Mucosa of rectum (tissue), 2 donors: ENCODE measurements around the gene KCNK15.

Experiments
- H3K27ac ChIP-seq, 2 donors: one replicate each; pipeline ENCODE4 v1.7.0; 2013; ENCODE audit warnings: inconsistent platforms in 2 of 2, low read depth in 2 of 2, low read length in 2 of 2
- H3K27me3 ChIP-seq, 2 donors: one replicate each; pipeline ENCODE4 v1.7.0; 2013; ENCODE audit warnings: low read length in 2 of 2; ENCODE audit not compliant: control insufficient read depth in 2 of 2, insufficient read depth in 2 of 2
- H3K36me3 ChIP-seq, 2 donors: one replicate each; pipeline ENCODE4 v1.7.0; 2013; ENCODE audit warnings: low read length in 2 of 2; ENCODE audit not compliant: control insufficient read depth in 2 of 2, insufficient read depth in 2 of 2
- H3K4me1 ChIP-seq, 2 donors: one replicate each; pipeline ENCODE4 v1.7.0; 2013; ENCODE audit warnings: low read length in 2 of 2, mild to moderate bottlenecking in 1 of 2; ENCODE audit not compliant: control insufficient read depth in 2 of 2, insufficient read depth in 2 of 2
- H3K4me3 ChIP-seq, 2 donors: one replicate each; pipeline ENCODE4 v1.7.0; 2013; ENCODE audit warnings: low read length in 2 of 2
- H3K9ac ChIP-seq, 2 donors: one replicate each; pipeline ENCODE4 v1.7.0; 2013; ENCODE audit warnings: low read length in 2 of 2, low read depth in 1 of 2, mild to moderate bottlenecking in 1 of 2
- H3K9me3 ChIP-seq, 2 donors: one replicate each; pipeline ENCODE4 v1.7.0; 2013; ENCODE audit warnings: low read length in 2 of 2; ENCODE audit not compliant: control insufficient read depth in 2 of 2
- donor health status: healthy.
- donor health status: Normal muscosa, but diverticular disease.

The KCNK15 gene

GRCh38 chr20:44743916-44744655 is 1.6 kb upstream of the KCNK15 start:
- peaks cover 11 to 20% of the 10 kb centered on the region in 2 donors for H3K27me3 ChIP-seq
- H3K4me1 ChIP-seq, result peaks cover 10 to 15% of the 10 kb centered on the region in 2 donors
- H3K27ac ChIP-seq, result no peak overlapping the region
- H3K9ac ChIP-seq, result no peak overlapping the region
- H3K36me3 ChIP-seq, result no peaks in the 10 kb centered on the region
- H3K9me3 ChIP-seq, result no peaks in the 10 kb centered on the region
- no peak overlapping the region for H3K4me3 ChIP-seq

- Histone ChIP-seq H3K36me3 (no peaks in the 10 kb centered on the region), H3K27ac (no peak overlapping the region), H3K4me3 (peak overlapping the region; percentile 26 to 56), H3K9me3 (no peaks in the 10 kb centered on the region), H3K27me3 (peaks cover 11 to 27% of the 10 kb centered on the region in 2 donors), H3K9ac (no peak overlapping the region), H3K4me1 (peaks cover 10 to 15% of the 10 kb centered on the region in 2 donors)
These were observed 505 bp upstream of the KCNK15 start for GRCh38 chr20:44745122-44745597.

GRCh38 chr20:44746367-44747165 is 901 bp downstream of the KCNK15 start:
- peak overlapping the region; percentile 56 for H3K4me3 ChIP-seq
- peaks cover 11 to 35% of the 10 kb centered on the region in 2 donors for H3K27me3 ChIP-seq
- H3K9ac ChIP-seq, result peak overlapping the region; percentile 8 to 9
- H3K9me3 ChIP-seq, result no peaks in the 10 kb centered on the region
- H3K36me3 ChIP-seq, result no peaks in the 10 kb centered on the region
- no peak overlapping the region for H3K27ac ChIP-seq
- peaks cover 10 to 15% of the 10 kb centered on the region in 2 donors for H3K4me1 ChIP-seq

GRCh38 chr20:44747166-44748004 is 1.7 kb downstream of the KCNK15 start:
- no peak overlapping the region for H3K4me3 ChIP-seq
- H3K27ac ChIP-seq, result no peak overlapping the region
- no peaks in the 10 kb centered on the region for H3K36me3 ChIP-seq
- peaks cover 11 to 35% of the 10 kb centered on the region in 2 donors for H3K27me3 ChIP-seq
- no peak overlapping the region for H3K9ac ChIP-seq
- H3K9me3 ChIP-seq, result no peaks in the 10 kb centered on the region
- peaks cover 10 to 15% of the 10 kb centered on the region in 2 donors for H3K4me1 ChIP-seq

GRCh38 chr20:44748005-44748370 is 2.3 kb downstream of the KCNK15 start:
- no peak overlapping the region for H3K4me3 ChIP-seq
- no peaks in the 10 kb centered on the region for H3K36me3 ChIP-seq
- peaks cover 11 to 35% of the 10 kb centered on the region in 2 donors for H3K27me3 ChIP-seq
- no peak overlapping the region for H3K9ac ChIP-seq
- H3K9me3 ChIP-seq, result no peaks in the 10 kb centered on the region
- H3K4me1 ChIP-seq, result peaks cover 10 to 15% of the 10 kb centered on the region in 2 donors
- H3K27ac ChIP-seq, result no peak overlapping the region

- H3K4me3 ChIP-seq, result no peak overlapping the region
- H3K4me1 ChIP-seq, result peaks cover 10 to 15% of the 10 kb centered on the region in 2 donors
- peaks cover 11 to 35% of the 10 kb centered on the region in 2 donors for H3K27me3 ChIP-seq
These were observed 4.6 kb downstream of the KCNK15 start for GRCh38 chr20:44750081-44750805.

GRCh38 chr20:44752099-44752931 is 6.7 kb downstream of the KCNK15 start:
- no peak overlapping the region for H3K4me3 ChIP-seq

More at GRCh38 chr20:44750081-44750805, 4.6 kb downstream of the KCNK15 start:
- H3K27ac ChIP-seq, result no peak overlapping the region
- H3K9ac ChIP-seq, result no peak overlapping the region
- no peaks in the 10 kb centered on the region for H3K36me3 ChIP-seq
- H3K9me3 ChIP-seq, result no peaks in the 10 kb centered on the region

GRCh38 chr20:44754554-44754953 is 8.9 kb downstream of the KCNK15 start:
- H3K27me3 ChIP-seq, result peaks cover 0 to 12% of the 10 kb centered on the region in 2 donors

More at GRCh38 chr20:44752099-44752931, 6.7 kb downstream of the KCNK15 start:
- Histone ChIP-seq H3K27ac (no peak overlapping the region), H3K9ac (no peak overlapping the region), H3K4me1 (peaks cover 1 to 2% of the 10 kb centered on the region in 2 donors), H3K9me3 (no peaks in the 10 kb centered on the region), H3K36me3 (no peaks in the 10 kb centered on the region), H3K27me3 (peaks cover 0 to 23% of the 10 kb centered on the region in 2 donors)

More at GRCh38 chr20:44754554-44754953, 8.9 kb downstream of the KCNK15 start:
- Histone ChIP-seq H3K4me1 (no peaks in the 10 kb centered on the region), H3K27ac (no peak overlapping the region), H3K4me3 (no peak overlapping the region), H3K9ac (no peak overlapping the region), H3K36me3 (no peaks in the 10 kb centered on the region), H3K9me3 (no peaks in the 10 kb centered on the region)
